RPMI8226 (cell line): ENCODE results near the gene ZNF236.

Experiments
- DNase-seq: peaks from one replicate; pipeline ENCODE4 v3.0.0-alpha.2; 2015

ZNF236 gene

DNA sequence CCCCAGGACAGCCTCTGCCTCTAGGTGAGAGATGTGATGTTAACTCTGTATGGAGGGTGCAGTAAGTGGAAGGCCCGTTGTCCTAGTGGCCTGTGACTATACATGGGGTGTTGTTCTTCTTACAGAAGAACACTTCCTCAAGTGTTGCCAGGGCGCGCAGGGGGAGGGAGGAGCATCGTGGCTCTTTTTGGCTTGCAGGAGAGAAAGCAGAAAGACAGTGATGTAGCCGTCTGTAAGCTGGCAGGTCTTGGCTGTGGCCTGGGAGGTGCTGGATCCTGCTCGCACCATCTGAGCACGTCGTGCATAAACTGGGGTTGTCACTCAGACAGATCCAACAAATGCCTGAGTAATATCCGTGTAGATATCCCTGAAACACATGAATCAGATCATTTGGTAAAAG is 44.3 kb downstream of the ZNF236 start:
- no peak for DNase-seq

DNA sequence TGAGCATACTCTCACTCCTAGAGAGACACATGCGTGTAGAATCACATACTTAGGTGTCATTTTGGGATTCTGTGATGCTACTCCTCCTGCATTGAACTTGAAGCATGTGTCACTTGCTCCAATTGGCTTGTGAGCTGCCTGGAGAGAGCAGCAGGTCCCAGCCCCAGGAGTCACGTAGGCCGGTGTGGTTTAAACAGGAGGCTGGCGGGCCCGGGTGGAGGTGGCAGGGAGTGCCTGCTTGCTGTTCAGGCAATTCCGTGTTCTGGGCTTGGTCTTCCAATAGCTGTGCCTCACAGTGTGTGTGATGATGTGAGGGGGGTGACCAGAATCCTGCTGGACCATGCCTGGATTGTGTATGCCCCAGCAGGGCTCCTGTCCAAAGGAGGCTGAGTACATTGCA is 51.0 kb downstream of the ZNF236 start:
- DNase-seq: no peak

- no peak for DNase-seq
These were observed 51.4 kb downstream of the ZNF236 start for GRCh38 chr18:76873713-76874112.

GRCh38 chr18:76874642-76875389 is 52.5 kb downstream of the ZNF236 start:
- no peak for DNase-seq

DNA sequence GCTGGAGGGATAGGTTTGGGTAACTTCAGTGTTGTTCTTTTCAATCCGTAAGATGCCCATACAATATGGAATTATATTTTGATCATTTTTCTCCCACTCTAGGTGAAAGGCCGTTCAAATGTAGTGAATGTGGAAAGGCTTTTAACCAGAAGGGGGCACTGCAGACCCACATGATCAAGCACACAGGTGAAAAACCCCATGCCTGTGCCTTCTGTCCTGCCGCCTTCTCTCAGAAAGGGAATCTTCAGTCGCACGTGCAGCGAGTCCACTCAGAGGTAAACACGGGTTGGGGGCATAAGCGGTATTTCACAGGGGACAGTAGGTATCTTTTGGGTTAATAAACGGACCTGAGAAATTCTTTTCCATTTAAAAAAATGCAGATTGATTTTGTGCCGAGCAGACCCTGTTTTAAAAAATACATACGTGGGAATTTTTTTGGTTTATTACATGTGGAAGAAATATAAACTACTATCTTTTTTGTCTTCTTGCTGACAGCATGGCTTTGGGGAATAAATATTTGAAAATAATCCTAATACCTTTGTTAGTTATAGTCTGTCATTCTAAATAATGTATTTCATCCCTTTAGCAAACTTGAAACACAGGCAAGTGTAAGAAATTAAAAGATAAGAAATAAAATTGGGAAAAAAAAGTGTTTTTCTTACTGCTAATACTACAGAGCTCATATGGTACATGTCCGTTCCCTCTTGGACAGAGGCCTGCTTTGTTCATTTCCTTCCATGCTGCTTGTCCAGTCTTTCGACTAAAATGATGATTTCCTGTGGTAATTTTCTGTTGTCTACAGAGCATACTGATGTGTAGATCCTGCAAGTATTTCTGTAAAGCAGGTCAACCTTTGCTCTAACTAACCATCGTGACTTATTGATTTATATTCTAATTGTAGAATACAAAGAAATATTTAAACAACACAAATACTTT is 53.3 kb downstream of the ZNF236 start:
- peak; percentile 54 for DNase-seq

DNA sequence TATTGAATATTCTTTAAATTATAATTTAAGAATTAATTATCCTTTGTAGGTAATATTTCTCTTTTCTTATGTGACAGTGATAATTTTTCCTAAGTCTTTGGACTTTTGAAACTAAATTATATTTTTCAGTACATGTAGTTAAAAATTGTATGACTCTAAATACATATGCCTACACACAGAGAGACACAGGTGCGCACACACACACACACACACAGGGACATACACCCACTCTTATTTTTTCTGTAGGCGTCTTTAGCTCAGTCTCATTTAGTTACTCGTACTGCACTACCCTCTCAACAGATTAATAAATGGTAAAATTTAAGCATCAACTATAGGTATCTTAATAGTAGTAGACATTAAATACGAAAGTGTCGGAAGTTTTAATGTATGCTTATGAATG is 56.1 kb downstream of the ZNF236 start:
- DNase-seq: no peak

- DNase-seq: no peak
These were observed 57.7 kb downstream of the ZNF236 start for GRCh38 chr18:76880026-76880425.

- no peak for DNase-seq
These were observed 59.4 kb downstream of the ZNF236 start for GRCh38 chr18:76881744-76882143.

DNA sequence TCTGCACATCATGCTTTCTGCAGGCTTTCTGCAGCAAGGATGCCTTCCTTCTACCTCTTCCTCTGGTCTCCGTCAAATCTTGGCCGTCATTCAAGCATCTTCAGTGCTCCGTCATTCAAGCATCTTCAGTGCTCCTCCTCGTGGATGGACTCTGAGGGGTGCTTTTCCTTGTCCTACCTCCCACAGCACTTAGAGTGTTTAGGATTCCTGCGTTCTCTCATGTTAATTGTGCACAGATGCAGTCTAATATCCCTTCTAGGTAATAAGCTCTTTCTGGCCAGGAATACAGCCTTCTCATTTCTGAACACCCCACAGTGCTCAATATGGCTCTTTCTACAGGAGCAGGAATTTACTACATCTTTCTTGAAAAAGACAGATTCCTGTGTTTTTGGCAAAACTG is 59.8 kb downstream of the ZNF236 start:
- no peak for DNase-seq

DNA sequence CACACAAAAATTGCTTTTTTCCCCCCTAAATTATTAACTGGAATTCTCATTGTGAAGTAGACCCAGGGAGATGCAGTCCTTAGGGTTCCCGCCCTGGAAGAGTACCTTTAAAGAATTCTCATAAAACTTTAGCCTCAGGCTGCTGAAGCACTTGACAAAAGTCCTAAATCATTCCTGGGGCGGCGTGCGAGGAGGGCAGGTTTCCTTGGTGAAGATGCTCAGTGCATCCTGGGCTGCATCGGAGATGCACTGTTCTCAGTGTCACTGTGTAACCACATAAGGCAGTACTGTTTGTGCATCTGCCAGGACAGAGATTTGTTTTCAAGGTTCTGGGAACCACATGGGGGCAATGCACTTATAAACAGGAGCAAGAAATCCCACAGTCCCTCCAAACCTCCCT is 62.6 kb downstream of the ZNF236 start:
- DNase-seq: no peak

DNA sequence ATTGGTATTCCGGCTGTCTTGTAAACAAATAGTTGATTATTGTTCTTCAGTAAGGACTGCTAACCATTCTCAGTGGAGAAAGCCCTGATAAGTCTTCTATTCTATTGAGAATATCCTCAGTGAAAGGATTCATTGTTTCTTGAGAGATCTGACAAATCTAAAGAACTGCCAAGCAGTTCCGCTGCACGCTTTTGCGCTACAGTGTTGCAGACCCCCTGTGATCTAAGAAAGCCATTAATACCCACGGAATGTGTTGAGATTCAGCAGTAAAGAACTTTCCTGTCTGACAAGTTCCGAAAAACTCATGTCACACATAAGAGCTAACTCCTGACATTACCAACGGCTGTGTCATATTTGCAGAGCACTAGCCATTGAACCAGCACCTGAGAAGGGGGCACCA is 63.8 kb downstream of the ZNF236 start:
- DNase-seq: no peak

DNA sequence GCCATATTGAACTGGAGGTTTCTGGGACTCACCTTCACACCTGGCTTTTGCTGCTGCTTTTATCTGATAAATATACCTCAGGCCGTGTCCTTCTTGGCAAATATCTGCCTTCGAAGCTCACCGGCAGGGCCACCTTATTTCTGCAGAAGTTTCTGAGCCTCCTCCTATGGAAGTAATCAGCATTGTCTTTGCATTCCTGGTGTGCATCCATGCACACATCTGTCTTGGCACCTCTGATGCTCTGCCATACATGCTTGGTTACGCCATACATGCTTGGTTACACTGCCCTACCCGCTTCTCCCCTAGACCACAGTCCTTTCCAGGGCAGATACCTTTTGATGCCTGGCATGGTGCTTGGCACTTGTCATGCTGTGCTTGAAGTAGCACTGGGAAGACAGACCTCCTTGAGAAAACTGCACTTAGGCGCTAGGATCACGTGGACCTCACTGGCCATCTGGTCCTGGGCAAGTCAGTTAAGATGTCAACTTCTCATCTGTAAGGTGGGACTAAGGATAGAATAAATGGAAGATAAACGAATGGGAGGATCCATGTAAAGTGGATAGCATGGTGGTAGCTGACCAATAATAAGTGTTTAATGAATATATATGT is 66.8 kb downstream of the ZNF236 start:
- no peak for DNase-seq

- no peak for DNase-seq
These were observed 70.5 kb downstream of the ZNF236 start for GRCh38 chr18:76892832-76893231.

DNA sequence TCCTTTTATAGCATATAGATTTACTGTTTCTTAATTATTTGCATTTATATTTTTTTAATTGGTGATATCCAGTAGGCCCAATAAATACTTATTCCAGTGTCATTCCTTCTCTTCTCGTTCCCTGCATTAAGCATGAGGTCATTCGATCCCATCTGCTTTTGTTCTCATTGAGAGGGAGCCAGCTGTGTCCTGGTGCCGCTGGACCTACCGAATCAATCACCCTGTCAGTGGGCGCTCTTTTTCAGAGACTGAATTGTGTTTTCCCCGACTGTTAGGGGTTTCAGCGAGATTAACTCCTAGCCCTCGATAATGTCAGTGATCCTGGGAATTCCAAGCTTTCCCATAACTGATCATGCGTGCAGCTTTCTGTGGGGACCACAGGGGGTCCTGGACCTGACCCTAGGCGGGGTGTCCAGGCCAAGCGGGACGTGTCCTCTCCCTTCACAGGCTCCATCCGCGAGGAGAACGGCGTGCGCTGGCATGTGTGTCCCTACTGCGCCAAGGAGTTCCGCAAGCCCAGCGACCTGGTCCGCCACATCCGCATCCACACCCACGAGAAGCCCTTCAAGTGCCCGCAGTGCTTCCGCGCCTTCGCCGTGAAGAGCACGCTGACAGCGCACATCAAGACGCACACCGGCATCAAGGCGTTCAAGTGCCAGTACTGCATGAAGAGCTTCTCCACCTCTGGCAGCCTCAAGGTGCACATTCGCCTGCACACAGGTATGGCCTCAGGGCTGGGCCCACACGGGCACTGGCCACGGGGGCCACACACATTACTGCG is 72.4 kb downstream of the ZNF236 start:
- DNase-seq: no peak

DNA sequence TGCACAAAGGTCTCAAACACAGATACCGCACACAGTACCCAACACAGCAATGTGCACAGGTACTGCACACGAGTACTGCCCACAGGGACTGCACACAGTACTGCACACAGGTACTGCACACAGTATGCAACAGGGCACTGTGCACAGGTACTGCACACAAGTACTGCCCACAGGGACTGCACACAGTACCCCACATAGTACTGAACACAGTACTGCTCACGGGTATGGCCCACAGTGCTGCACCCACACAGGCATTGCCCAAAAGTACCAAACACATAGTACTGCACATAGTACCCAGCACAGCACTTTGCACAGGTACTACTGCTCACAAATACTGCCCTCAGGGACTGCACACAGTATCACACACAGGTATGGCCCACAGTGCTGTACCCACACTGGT is 73.1 kb downstream of the ZNF236 start:
- no peak for DNase-seq

DNA sequence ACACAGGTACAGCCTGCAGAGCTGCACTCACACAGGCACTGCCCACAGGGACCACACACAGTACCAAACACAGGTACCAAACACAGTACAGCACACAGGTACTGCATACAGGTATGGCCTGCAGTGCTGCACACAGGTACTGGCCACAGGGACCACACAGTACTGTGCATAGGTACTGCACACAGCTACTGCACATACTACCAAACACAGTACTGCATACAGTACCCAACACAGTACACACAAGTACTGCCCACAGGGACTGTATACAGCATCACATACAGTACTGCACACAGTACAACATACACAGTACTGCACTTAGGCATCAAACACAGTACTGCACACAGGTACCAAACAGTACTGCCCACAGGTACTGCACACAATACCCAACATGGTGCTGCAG is 74.3 kb downstream of the ZNF236 start:
- DNase-seq: no peak

DNA sequence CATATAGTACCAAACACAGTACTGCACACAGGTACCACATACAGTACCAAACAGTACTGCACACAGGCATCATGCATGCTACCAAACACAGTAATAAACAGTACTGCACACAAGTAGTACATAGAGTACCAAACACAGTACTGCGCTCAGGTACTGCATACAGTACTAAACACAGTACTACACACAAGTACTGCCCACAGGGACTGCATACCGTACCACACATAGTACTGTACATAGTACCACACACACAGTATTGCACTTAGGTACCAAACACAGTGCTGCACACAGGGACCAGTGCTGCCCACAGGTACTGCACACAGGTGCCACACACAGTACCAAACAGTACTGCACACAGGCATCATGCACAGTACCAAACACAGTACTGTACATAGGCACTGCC is 74.9 kb downstream of the ZNF236 start:
- DNase-seq: no peak

GRCh38 chr18:76903386-76903785 is 81.0 kb downstream of the ZNF236 start:
- DNase-seq: no peak

- no peak for DNase-seq
These were observed 83.5 kb downstream of the ZNF236 start for GRCh38 chr18:76905821-76906220.

- no peak for DNase-seq
These were observed 85.9 kb downstream of the ZNF236 start for GRCh38 chr18:76908277-76908676.

GRCh38 chr18:76909439-76909838 is 87.1 kb downstream of the ZNF236 start:
- no peak for DNase-seq

GRCh38 chr18:76911440-76911839 is 89.1 kb downstream of the ZNF236 start:
- no peak for DNase-seq

GRCh38 chr18:76913583-76913982 is 91.2 kb downstream of the ZNF236 start:
- no peak for DNase-seq
